Dedifferentiated amniotic fluid mesenchymal stem cell (primary cell): Measurements from ENCODE around the gene MRPS15.
A peak's percentile ranks its signal among the peaks of the same experiment; 100 is the strongest.

Experiments used
- DNase-seq: peaks from one replicate; pipeline ENCODE4 v3.0.0-alpha.2; 2016; ENCODE audit errors: extremely low spot score

Gene MRPS15

GRCh38 chr1:36457691-36458090 is 6.5 kb downstream of the MRPS15 start:
- DNase-seq, result no peak

DNA sequence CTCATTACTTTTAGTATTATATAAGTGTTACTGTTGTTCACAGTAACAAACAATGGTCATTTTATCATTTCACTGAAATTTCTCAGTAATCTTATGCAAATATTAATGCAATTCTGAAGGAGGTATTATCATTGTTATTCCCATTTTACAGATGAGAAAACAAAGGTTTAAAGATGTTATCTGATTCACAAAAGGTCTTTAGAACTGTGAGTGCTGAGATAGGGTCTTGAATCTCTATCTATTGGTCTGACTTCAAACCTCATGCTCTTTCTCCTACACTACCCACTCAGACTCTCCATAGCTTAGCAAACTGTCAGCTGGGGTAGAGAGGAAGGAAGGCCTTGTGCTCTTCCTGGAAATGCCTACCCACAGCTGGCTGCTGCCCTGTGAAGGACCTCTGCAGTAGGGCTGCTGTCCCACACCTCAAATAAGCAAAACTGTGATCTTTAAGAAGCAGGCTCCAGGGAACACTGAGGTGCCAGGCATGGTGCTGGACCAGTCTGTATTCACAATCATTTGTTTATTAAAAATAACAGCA is 7.7 kb downstream of the MRPS15 start:
- no peak for DNase-seq

- no peak for DNase-seq
These were observed 8.8 kb downstream of the MRPS15 start for GRCh38 chr1:36455386-36455785.

DNA sequence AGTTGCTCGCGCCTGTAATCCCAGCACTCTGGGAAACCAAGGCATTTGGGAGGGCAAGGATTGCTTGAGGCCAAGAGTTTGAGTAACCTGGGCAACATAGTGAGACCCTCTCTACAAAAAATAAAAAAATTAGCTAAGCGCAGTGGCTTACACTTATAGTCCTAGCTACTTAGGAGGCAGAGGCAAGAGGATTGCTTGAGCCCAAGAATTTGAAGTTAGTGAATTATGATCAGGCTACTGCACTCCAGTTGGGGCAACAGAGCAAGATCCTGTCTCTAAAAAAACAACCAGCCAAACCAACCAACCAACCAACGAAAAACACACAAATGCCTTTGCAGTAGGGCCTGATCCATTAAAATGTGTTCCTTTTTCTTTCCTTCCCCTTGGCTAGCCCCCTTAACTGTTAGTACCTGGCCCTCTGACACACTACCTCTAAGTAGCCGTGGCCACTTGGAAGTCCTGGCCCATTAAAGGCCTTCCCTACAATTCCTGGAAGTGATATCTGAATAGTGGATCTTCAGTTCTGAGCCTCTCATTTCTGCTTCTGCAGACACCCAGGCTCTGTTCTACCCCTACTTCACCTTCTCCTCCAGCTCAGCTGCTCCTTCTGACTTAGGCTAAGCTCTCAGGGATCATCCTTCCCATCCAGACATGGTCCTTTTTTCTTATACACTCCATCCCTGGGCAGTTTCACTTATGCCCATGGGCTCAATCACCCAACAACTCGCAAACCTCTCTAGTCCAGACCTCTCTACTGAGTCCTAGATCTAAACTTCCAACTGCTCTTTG is 10.4 kb downstream of the MRPS15 start:
- DNase-seq, result no peak

DNA sequence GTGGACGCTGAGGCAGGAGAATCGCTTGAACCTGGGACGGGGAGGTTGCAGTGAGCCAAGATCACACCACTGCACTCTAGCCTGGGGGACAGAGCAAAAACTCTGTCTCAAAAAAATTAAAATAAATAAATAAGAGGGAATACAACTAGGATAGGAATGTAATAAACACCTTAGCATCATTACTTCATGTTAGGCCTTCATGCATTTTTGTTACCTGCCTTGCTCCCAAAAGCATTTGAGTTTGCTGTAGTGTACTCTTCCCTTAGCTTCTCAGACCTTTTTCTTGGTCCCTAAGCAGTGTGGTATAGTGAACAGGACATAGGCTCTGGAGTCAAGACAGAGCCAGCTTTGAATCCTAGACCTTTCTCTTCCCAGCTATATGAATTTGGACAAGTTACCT is 11.1 kb downstream of the MRPS15 start:
- no peak for DNase-seq

- DNase-seq, result no peak
These were observed 13.3 kb downstream of the MRPS15 start for GRCh38 chr1:36450919-36451305.

DNA sequence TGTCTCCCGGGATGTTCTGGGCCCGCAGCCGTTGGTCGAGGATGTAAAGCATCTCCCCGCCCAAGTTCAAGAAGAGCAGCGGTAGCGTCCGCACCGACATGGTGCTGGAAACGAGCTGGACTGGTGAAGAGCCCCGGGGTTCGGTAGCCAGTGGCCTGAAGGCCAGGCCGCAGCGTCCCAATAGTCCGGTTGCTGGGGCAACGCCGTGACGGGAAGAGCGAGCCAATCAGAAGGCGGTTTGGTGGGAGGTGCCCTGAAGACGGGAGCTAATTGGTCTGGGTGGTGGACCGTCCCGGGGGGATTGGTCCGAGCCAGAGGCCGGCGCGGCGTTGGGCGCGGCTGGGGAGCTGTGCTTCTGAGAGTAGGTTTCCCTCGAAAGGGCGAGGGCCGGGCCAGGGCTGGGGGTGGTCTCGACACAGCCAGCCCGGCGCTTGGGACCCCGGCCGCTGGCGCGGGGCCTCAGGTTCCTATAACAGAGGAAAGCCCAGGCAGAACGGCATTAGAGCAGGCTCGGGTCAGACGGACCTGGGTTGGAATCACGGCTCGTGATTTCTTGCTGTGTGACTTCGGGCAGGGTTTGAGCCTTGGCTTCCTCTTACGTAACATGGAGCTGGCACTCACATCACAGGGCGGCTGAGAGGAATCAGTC is 13.8 kb downstream of the MRPS15 start, which contains the start of gene OSCP1:
Gene OSCP1 (minus strand): TSS at position 182 of the 649 bp plus-strand sequence. CDS start 82 bp downstream, at position 100.
- DNase-seq, result peak; percentile 96

GRCh38 chr1:36448530-36449056 is 15.6 kb downstream of the MRPS15 start:
- no peak for DNase-seq

GRCh38 chr1:36447450-36447849 is 16.7 kb downstream of the MRPS15 start:
- no peak for DNase-seq

DNA sequence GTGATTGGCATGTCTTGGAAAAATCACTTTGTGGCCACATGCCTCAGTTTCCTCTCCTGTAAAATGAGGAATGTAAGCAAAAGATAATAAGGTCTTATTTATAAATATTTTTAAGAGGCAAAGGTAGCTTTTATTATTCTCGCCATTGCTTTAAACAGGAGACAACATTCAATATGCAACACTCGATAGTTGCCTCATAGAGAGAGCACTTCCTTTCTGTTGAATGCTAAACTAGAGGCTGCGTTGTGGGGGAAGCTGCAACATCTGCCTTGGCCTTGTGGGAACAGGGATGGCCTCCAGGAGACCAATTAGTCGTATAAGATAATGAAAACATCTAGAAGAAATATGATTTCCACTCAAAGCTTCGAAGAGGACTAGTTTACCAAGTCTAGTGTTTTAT is 17.4 kb downstream of the MRPS15 start:
- DNase-seq, result no peak

- no peak for DNase-seq
These were observed 17.9 kb downstream of the MRPS15 start for GRCh38 chr1:36446271-36446670.

DNA sequence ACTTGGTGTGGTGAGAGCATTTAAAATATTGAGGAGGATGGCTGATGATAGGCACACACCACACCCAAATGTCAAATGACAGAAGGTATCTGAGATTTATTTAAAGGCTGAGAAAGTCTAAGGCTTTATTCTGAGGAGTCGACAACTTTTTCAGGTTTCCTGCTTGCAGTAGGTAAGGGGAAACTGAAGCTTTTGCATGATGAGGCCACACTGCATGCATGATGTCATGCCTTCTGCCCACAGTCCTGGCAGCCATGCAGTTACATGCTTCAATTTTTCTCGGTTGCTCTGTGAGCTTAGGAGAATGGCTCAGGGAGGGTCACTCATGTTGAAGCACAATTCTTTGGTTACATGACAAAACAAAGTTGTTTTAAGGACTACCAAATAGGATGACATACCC is 20.9 kb downstream of the MRPS15 start:
- no peak for DNase-seq

DNA sequence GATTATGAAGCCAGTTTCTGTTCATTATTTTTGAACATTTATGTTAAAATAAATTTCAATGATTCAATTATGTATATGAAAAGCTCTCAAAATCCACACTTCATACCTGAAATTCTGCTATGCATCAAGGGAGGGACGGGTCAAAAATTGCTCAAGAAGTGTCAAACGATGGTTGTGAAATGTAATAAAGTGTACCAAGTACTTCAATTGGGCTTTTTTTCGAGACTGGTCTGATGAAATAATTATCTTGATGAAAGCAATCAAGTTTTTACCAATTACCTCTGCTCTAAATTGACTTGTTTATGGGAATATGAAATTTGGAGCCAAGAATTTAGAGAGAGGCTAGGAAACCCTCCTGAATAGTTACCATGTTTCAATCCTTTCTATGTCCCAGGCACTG is 21.8 kb downstream of the MRPS15 start:
- DNase-seq, result no peak

DNA sequence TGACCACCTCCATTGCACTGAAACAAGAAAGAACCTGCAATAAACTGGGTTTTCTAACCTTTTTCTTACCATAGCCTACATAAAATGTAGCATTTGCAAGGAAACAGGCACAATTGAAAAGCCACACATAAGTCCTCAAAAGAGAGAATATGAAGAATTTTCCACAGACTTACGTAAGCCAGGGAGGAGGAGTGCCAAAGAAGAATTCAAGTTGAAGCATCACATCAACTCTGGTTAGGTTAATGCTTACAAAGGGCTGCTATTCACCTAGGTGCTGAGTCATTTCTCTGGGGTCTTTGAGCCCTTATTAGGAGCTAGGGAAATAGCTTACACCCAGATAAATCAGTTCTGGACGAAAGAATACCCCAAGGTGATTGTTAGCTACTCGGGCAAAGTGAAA is 23.5 kb downstream of the MRPS15 start:
- DNase-seq, result no peak

- no peak for DNase-seq
These were observed 24.1 kb downstream of the MRPS15 start for GRCh38 chr1:36440044-36440443.

DNA sequence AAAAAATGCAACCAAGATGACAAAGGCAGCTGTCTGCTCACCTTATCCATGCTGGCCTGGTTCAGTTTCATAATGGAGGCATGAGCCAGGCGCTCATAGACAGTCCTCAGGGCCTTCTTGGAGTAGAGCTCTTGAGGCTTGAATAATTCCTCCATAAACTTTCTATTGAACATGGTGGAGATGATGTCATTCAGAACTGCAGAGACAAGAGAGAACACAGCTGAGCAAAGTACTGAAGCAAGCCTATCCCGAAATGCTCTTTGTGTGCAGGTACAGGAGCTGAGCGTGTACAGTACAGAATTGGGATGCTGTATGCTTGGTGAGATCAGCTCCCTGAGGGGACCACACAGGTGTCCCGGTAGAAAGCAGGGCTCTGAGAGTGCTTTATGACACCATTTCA is 25.5 kb downstream of the MRPS15 start:
- DNase-seq, result no peak

DNA sequence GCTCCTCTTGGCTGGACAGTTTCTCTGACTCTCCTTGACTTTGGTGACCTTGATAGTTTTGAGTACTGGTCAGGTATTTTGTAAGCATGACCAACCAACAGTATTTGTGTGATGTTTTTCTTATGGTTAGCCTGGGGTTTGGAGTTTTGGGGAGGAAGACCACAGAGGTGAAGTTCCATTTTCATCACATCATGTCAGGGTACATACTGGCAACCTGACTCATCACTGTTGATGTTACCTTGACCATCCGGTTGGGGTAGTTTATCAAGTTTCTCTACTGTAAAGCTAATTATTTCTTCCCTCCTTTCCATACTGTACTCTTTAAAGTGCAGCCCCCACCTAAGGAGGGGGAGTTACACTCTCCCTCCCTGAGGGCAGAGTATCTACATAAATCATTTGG is 27.4 kb downstream of the MRPS15 start:
- no peak for DNase-seq

- no peak for DNase-seq
These were observed 31.1 kb downstream of the MRPS15 start for GRCh38 chr1:36433102-36433501.

DNA sequence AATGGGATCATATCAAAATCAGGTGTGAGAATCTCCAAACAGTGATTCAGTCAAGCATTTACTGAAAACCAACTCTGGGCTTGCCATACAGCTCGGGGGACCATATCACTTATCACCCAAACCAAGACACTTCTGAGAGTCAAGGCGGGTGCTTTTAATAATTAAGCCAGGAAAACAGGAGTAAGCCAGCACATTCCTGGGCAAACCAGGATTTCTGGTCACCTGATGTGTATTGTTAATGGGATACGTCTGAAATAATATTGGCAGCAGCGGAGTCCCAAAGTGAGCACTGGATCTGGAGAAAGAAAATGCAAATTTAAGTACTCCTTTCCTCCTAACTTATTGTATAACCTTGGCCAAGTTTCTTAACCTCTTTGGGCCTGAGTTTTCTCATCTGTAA is 31.6 kb downstream of the MRPS15 start:
- no peak for DNase-seq

- no peak for DNase-seq
These were observed 38.4 kb downstream of the MRPS15 start for GRCh38 chr1:36425791-36426190.

GRCh38 chr1:36421649-36422048 is 42.5 kb downstream of the MRPS15 start:
- DNase-seq, result no peak

DNA sequence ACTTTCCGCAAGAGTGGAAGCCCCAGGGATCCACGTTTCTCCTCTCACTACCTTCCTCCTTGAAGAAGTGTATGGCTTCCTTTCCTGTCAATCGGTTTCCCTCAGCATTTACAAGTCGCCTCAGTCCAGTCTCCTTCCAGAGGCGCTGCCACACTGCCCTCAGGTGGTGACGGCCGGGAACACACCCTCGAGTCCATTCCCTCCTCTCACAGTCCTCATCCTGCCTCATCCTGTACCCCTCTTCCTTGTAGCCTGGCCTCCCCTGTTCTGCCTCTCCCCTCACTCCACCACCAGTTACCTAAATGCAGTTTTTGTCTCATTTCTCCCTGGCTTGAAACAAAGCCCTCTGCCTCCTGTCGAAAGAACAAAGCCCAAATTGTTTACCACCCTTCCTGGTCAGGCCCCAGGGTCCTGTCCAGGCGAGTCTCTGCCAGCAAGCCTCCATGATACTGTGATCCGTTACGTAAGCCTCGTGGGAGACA is 43.3 kb downstream of the MRPS15 start:
- peak; percentile 83 for DNase-seq

- DNase-seq, result no peak
These were observed 43.8 kb downstream of the MRPS15 start for GRCh38 chr1:36420409-36420808.
